Measurements from ENCODE around the gene PRKCE.
A peak's percentile ranks its signal among the peaks of the same experiment; 100 is the strongest.
"Not testable (repeated sequence)": the region's sequence is repeated elsewhere in the genome, so short reads cannot be mapped to it uniquely, and the experiment has no call there.

The PRKCE gene

GRCh38 chr2:45896311-45896710 is 244.8 kb downstream of the PRKCE start:
- DNase-seq: no peak

GRCh38 chr2:45897842-45898241 is 246.4 kb downstream of the PRKCE start:
- no peak for DNase-seq

GRCh38 chr2:45898819-45899218 is 247.3 kb downstream of the PRKCE start:
- no peak for DNase-seq

GRCh38 chr2:45899926-45900325 is 248.5 kb downstream of the PRKCE start:
- no peak for DNase-seq

- no peak for DNase-seq
Observed at GRCh38 chr2:45901468-45902032, 250.1 kb downstream of the PRKCE start.

GRCh38 chr2:45902380-45902779 is 250.9 kb downstream of the PRKCE start:
- DNase-seq: no peak

GRCh38 chr2:45902781-45903375 is 251.4 kb downstream of the PRKCE start:
- no peak for DNase-seq

GRCh38 chr2:45904267-45904945 is 252.9 kb downstream of the PRKCE start:
- peak; percentile 38 to 45 for DNase-seq

- DNase-seq: no peak
Observed at GRCh38 chr2:45904946-45905631, 253.6 kb downstream of the PRKCE start.

GRCh38 chr2:45905632-45905958 is 254.1 kb downstream of the PRKCE start:
- no peak for DNase-seq

- DNase-seq: no peak
Observed at GRCh38 chr2:45907592-45907991, 256.1 kb downstream of the PRKCE start.

- DNase-seq: no peak
Observed at GRCh38 chr2:45908316-45909170, 257.1 kb downstream of the PRKCE start.

- no peak for DNase-seq
Observed at GRCh38 chr2:45909171-45909565, 257.7 kb downstream of the PRKCE start.

- DNase-seq: no peak
Observed at GRCh38 chr2:45909677-45910191, 258.3 kb downstream of the PRKCE start.

GRCh38 chr2:45910473-45911060 is 259.1 kb downstream of the PRKCE start:
- no peak for DNase-seq

GRCh38 chr2:45911538-45911937 is 260.1 kb downstream of the PRKCE start:
- DNase-seq: no peak

GRCh38 chr2:45912109-45912508 is 260.6 kb downstream of the PRKCE start:
- no peak for DNase-seq

- DNase-seq: no peak
Observed at GRCh38 chr2:45913539-45913938, 262.1 kb downstream of the PRKCE start.

GRCh38 chr2:45915523-45915922 is 264.0 kb downstream of the PRKCE start:
- DNase-seq: no peak

GRCh38 chr2:45917561-45918176 is 266.2 kb downstream of the PRKCE start:
- not testable (repeated sequence) for DNase-seq

- DNase-seq: no peak
Observed at GRCh38 chr2:45918463-45919159, 267.1 kb downstream of the PRKCE start.
